Kidney tubule cell (primary cell): ENCODE measurements around the gene SCN1B.
A peak's percentile ranks its signal among the peaks of the same experiment; 100 is the strongest.
"Not testable (repeated sequence)": the region's sequence is repeated elsewhere in the genome, so short reads cannot be mapped to it uniquely, and the experiment has no call there.

Source experiments
- DNase-seq: peaks from one replicate; pipeline ENCODE4 v3.0.0-alpha.2; 2018; ENCODE audit warnings: low spot score

The SCN1B gene

DNA sequence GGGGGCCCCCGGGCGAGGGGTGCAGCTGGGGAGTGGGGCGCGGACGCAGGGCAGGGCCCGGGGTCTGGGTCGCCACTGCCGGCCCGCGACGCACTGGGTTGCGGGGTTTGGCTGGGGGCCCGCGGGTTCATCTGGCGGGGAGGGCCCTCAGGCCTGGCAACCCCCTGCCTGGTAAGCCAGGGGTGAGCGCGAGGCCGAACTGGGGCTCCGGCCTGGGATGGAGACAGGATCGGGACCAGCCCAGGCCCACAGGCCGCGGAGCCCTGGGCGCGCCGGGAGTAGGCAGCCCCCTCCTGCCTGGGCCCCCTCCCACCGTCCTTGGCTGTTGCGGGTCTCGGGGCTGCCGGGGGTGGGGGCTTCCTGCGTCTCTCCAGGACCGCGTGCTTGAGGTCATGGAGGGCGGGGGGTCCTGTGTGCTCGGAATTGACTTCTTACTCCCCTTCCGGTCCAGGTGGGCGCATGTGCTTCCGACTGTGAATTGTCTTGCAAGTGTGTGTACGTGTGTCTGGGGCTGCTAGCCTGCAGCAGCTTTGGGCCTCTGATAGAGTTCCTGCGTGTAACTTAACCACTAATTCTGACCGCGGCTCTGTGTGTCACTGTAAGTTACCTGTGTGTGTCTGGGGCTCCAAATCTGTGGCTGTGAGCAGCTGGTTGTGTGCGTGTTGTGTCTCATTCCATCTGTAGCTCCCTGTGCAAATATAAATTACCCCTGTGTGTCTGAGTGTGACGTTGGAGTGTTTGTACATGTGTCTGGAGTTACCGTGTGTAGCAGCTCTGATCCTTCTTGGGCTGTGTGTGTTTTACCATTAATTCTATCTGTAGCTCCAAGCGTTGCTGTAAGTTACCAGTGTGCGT is 29.4 kb upstream of the SCN1B start:
- DNase-seq: peak; percentile 50

DNA sequence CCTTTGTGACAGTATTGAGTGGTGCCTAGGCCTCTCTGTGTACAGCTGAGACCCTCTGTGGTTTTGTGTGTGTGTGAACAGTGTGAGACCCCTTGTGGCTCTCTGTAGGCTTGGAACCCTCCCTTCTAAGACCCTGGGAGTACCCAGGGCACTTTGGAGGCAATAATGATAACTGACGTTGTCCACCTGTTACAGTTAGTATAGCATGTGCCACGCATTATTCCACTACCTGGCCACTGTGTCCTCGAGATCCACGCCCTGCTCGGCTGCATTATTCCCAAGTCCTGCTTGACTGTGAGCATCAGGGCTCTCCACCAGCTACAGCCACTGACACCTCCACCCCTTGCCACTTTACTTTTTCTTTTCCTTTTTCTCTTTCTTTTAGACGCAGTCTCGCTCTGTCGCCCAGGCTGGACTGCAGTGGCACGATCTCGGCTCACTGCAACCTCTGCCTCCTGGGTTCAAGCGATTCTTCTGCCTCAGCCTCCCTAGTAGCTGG is 28.2 kb upstream of the SCN1B start:
- no peak for DNase-seq

DNA sequence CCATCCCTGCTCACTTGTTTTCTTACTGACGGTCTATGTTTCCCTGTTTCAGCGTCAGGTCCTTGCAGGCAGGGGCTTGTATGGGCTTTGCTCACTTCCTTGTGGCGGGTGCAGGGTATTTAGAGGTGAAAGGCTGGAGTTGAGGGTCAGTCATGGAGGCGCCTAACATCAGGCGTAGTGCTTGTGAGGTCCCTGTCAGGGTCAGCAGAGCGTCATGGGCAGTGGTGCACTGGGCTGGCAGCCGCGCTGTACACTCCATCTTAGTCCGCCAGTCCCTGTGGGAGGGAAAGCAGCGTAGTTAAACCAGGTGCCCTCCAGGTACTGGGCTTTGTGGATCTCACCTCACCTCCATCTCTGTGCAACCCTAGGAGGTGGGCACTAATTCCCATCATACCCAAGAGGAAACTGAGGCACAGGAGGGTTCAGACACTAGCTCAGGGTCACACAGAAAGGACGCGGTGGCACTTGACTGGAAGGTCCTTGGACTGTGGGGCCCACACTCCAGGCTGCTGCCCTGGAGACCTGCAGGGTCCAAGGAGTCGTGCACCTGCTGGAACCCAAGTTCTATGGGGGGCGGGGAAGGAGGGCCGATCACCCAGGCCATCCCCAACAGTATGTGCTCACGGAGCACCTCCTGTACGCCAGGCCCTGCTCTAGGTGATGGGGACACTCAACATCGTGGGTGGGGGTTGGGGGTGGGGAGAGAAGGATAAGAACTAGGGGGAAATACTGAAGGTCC is 25.6 kb upstream of the SCN1B start:
- DNase-seq: no peak

DNA sequence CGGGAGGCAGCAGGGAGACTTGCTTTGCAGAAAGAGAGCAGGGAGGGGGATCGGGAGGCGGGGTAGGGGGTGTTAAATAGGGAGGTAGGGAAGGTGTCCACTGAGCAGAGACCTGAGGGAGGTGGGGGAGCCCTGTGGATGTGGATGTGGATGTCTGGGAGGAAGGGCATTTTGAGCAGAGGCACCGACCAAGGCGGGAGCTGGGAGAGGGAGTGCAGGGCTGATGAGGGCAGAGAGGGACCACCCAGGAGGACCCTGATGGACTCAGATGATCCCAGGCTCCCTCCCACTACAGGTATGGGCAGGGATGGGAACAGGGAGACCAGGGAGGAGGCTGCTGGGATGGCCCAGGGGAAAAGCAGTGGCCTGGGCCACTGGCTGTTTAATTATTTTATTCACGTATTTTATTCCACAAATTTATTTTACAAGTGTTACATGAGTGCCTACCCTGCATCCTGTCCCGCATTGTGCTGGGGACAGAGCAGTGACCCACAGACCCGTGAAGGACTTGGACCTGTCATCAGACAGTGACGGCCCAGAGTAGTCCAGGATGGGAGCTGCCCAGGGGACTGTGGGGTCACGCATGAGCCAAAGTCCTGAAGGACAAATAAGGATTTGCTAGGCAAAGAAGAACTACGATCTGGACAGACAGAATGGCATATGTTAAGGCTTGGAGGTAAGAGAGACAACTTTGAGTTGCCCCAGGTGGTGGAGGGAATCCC is 24.9 kb upstream of the SCN1B start:
- no peak for DNase-seq

DNA sequence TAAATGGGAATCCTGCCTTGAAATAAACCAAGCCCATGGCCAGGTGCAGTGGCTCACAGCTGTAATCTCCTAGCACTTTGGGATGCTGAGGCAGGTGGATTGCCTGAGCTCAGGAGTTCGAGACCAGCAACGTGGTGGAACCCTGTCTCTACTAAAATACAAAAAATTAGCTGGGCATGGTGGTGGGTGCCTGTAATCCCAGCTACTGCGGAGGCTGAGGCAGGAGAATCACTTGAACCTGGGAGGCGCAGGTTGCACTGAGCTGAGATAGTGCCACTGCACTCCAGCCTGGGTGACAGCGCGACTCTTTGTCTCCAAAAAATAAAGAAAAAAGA is 24.3 kb upstream of the SCN1B start:
- DNase-seq: not testable (repeated sequence)

DNA sequence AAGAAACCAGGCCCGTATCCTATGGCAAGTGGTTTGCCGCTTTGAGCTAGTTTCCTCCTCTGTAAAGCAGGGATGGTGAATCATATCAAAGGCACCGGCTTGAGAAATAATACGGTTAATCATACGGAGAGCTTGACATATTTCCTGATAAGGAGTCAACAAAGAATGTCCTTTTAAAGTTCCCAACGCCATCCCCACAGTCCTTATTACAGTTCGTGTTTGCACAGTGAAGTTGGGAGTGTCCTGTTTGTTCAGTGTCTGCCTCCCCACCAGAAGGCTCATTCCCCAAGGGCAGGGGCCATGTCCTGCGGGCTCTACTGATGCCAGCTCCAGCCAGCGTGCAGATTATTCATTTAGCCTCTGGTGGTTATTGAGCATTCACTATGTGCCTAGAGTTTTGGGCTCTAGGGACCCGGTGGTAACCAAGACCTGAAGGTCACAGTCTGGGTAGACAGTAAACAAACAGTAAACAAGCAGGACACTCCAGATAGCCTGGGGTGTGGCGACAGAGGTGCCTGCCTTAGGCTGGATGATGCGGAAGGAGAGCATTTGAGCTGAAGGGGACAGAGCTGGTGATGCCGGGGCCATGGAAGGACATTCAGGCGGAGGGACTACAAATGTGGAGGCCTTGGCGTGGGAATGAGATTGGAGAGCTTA is 23.8 kb upstream of the SCN1B start:
- DNase-seq: peak; percentile 84

DNA sequence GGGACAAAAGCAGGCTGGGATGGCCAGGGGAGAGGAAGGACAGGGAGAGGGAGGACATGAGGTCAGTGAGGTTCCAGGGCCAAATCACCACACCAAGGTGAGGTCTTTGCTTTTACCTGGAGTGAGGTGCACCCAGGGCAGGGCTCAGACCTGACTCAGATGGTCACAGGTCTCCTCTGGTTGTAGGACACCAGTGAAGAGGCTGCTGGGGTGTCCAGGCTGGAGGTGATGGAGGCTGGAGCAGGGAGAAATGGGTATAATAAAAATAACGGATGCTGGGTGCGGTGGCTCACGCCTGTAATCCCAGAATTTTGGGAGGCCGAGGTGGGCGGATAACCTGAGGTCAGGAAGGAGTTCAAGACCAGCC is 23.3 kb upstream of the SCN1B start:
- no peak for DNase-seq

DNA sequence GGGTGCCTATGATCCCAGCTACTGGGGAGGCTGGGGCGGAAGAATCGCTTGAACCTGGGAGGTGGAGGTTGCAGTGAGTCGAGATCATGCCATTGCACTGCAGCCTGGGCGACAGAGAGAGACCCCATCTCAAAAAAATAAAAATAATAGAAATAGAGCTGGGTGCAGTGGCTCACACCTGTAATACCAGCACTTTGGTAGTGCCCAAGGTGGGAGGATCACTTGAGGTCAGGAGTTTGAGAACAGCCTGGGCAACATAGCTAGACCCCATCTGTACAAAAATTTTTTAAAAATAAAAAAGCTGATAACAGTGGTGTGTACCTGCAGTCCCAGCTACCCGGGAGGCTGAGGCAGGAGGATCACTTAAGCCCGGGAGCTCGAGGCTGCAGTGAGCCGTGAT is 22.8 kb upstream of the SCN1B start:
- not testable (repeated sequence) for DNase-seq

DNA sequence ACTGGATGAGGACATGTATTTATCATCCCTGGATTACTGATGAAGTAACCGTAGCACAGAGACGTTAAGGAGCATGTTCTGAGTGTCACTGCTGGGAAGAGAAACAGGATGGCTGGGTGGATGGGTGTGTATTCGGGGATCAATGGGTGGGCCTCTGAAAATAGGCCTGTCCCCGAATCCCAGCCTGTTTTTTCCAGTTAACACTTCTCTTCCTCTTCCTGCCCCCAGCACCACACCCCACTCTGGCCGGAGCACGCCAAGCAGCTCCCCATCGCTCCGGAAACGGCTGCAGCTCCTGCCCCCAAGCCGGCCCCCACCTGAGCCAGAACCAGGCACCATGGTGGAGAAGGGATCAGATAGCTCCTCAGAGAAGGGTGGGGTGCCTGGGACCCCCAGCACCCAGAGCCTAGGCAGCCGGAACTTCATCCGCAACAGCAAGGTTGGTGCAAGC is 21.4 kb upstream of the SCN1B start:
- no peak for DNase-seq

DNA sequence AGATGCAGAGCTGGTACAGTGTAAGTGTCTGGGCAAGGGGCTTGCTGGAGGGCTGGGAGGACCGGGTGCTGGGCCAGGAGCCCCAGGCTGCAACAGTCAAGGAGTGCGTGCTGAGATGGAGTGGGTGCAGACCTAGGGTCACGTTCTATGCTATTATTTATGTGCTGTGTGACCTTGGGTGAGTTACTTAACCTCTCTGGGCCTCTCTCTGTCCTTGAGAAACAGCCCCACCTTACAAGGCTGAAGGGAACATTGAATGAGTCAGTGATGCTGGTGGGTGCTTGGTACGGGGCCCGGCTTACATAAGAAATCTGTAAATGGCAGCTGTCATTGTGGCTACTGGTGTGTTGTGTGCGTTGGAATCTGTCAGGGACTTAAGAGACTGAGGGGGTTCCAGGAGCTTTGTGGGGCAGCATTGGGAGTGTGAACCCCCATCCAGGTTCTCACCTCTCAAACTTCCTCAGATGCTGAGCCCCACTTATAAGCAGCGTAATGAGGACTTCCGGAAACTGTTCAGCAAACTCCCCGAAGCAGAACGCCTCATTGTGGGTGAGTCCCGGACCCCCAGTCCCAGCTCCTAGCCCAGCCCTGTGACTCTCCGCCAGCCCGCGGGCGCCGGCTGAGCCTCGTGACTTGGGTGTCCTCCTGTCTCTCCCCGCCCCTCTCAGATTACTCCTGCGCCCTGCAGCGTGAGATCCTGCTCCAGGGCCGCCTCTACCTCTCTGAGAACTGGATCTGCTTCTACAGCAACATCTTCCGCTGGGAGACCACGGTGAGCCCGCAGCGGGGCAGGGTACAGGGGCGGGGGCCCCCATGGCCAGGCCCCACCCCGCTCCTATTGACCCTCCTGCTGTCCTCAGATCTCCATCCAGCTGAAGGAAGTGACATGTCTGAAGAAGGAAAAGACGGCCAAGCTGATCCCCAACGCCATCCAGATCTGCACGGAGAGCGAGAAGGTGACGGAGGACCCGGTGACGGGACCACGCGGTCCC is 20.6 kb upstream of the SCN1B start:
- DNase-seq: no peak

DNA sequence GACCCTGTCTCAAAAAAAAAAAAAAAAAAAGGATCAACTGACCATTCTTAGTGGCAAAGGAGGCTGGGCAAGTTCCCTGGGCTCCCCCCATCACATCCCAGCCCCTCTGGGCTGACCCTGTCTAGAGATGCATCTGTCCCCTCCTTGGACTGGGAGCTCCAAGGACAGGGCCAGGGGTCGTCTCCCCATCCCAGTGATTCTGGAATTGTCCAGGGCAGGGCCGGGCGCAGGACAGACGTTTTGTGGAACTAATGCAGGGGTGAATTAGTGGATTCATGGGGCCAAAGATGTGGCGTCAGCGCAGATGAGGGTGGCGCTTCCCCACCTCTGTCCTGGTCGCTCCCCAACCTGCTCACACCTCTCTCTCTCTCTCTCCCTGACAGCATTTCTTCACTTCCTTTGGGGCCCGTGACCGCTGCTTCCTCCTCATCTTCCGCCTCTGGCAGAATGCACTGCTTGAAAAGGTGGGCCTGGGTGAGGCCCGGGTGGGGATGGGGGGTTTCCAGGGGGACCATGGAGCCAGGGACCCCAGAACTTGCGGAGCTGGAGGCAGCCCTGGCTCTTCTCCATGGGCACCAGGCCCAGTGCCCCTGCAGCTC is 19.1 kb upstream of the SCN1B start:
- no peak for DNase-seq

DNA sequence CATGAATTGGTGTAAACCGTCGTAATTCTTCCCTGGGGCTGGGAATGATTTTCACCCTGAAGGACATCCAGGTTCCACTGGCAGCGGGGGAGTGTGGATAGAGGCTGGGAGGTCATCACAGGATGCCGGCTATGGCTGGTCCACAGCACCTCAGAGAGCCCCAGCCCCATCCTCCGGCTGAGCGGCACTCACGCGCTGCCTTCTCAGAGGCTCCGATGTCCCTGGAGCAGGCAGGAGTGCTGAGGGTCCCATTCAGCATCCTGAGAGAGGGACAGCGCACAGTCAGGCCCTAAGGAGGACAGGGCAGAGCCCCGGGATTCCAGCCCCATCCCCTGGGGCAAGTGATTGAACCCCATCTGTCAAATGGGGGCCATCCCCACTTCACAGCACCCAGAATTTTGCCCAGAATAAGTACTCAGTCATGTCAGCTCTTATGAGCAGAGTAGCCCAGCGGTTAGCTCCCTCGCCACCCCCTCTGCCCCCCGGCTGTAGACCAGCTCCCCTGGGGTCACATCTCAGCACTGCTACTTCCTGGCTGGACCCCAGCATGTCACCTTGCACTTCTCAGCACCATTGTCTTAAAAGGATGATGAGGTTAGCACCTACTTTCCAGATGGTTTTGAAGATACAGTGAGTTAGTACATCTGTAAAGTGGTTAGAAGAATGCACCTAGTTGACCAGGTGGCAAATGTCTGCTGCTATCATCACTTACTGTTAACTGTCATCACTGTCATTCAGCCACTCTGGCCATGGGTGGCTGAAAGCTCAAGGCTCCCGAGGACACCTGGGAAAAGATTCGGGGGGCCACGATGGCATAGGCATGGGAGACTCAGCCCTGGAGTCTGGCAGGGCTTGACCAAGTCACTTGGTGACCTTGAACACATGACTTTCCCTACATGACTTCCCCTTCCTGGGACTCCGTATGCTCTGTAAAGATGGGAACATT is 18.3 kb upstream of the SCN1B start:
- DNase-seq: no peak

DNA sequence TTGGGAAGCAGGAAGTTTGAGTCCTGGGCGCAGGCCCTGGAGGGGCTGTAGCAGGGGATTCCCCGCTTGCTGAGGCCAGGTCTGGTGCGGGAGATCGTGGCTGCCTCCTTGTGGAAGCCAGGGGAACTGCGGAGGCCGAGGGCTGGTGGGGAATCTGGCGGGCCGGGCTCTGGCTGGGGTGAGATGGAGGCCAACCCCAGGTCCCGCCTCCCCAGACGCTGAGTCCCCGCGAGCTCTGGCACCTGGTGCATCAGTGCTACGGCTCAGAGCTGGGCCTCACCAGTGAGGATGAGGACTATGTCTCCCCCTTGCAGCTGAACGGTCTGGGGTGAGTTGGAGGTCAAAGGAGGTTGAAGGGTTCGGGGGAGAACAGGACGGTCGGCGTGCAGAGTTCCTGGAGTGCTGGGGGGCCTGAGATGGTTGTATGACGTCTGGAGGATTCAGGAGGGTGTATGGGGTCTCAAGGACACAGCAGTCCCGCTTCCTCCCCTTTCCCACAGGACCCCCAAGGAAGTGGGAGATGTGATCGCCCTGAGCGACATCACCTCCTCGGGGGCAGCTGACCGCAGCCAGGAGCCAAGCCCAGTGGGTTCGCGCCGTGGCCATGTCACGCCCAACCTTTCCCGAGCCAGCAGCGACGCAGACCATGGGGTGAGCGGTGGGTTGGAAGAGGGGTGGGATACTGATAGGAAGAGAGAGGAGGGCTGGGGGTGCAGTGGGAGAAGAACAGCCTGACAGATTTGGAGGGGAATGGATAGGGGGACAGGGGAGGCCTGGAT is 17.0 kb upstream of the SCN1B start:
- DNase-seq: peak; percentile 58

DNA sequence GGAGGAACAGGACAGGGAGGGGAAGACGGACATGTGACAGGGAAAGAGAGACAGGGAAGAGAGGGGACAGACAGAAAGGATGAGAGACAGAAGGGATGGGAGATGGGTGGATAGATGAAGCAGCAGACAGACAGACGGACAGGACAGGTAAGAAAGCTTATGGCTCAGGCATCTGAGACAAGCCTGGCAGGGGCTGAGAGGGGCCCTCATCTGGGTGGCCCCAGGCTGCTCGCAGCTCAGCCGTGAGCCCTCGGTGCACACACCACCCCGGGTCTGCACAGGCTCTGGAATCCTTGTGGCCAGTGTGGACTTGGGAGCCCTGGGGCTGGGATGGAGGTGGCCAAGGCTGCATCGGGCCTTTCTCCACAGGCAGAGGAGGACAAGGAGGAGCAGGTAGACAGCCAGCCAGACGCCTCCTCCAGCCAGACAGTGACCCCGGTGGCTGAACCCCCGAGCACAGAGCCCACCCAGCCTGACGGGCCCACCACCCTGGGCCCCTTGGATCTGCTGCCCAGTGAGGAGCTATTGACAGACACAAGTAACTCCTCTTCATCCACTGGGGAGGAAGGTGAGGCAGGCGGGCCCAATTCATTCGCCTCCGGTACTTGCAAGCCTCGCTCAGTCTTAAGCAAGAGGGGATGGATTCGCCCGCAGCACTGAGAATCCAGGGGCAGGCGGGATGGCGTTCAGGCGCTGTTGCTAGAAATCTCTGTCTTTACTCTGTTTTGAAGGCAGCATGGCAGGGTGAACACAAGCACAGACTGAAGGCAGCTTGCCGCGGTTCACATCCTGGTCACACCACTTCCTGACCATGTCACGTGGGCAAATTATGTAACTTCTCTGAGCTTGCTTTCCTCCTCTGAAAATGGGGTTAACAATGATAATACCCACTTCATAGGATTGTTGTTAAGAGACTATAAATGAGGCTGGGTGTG is 16.2 kb upstream of the SCN1B start:
- DNase-seq: no peak

DNA sequence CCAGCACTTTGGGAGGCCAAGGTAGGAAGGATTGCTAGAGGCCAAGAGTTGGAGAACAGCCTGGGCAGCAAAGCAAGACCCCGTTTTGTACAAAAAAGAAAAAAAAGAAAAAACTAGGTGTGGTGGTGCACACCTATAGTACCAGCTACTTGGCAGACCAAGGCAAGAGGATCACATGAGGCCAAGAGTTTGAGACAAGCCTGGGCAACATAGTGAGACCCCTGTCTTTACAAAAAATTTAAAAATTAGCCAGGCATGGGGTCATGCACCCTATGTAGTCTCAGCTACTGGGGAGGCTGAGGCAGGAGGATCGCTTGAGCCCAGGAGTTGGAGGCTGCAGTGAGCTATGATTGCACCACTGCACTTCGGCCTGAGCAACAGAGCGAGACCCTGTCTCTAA is 15.5 kb upstream of the SCN1B start:
- not testable (repeated sequence) for DNase-seq

DNA sequence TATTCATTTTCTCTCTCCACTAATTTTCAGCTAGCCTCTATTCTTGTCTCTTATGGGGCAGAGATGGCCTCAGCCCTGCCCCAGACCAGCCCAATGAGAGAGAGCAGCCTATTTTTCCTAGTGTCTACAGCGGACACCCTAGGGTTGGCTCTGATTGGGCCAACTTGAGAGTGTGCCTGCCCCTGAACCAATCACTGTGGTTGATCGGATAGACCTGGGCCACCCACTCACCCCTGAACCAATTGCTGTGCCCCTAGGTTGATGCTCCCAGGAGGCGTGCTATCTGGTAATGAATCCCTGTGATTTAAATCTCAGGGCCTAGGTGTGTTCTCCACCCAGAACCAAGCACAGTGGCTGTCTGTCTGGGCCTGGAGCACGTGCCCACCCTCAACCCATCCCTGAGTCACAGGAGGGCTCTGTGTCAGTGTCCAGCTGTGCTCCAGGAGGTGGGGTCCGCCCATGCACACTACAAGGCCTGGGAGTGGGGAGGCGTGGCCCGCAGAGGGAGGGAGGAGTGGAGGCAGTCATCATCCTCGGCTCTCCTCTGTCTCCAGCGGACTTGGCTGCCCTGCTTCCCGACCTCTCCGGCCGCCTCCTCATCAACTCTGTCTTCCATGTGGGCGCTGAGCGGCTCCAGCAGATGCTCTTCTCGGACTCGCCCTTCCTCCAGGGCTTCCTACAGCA is 14.9 kb upstream of the SCN1B start:
- no peak for DNase-seq

DNA sequence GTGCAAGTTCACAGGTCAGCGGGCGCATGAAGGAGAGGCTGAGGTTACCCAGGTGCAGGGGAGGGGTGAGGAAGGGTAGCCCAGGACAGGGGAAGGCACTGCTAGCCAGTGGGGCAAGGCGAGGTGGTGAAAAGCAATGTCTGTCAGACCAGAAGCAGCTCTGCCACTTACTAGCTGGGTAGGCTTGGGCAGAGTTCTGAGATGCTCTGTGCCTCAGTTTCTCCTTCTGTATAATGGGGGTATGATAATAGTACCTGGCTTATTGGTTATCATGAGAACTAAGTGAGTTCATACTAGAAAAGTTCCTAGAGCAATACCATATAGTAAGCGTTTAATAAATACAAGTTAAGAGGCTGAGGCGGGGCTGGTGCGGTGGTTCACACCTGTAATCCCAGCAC is 14.3 kb upstream of the SCN1B start:
- DNase-seq: no peak
